ENCODE data around the gene OR11H6.

DNA sequence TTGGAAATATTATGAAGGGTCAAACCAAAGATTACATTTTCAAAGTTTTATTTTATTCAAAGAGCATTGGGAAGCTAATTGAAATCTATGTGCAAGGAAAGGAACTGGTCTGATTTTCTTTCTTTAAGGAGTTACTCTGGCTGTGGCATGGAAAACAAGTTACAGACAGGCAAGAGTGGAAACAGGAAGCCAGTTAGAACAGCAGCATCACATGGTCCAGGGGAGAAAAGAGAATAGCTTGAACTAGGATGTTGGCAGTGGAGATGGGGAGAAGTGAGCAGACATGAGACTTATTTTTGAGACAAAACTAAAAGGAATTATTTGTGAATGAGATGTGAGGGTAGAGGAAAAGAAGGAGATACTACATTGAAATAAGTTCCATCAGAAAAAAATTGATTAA, 29.4 kb upstream of the OR11H6 start:
- TF ChIP-seq, protein P1, sequence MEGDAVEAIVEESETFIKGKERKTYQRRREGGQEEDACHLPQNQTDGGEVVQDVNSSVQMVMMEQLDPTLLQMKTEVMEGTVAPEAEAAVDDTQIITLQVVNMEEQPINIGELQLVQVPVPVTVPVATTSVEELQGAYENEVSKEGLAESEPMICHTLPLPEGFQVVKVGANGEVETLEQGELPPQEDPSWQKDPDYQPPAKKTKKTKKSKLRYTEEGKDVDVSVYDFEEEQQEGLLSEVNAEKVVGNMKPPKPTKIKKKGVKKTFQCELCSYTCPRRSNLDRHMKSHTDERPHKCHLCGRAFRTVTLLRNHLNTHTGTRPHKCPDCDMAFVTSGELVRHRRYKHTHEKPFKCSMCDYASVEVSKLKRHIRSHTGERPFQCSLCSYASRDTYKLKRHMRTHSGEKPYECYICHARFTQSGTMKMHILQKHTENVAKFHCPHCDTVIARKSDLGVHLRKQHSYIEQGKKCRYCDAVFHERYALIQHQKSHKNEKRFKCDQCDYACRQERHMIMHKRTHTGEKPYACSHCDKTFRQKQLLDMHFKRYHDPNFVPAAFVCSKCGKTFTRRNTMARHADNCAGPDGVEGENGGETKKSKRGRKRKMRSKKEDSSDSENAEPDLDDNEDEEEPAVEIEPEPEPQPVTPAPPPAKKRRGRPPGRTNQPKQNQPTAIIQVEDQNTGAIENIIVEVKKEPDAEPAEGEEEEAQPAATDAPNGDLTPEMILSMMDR (IDR thresholded peaks at IDR 0.05): no peak
- TF ChIP-seq EZH2 (IDR thresholded peaks at IDR 0.05; ENCODE audit: borderline replicate concordance, insufficient read depth, low read depth, low read length, poor library complexity, severe bottlenecking): no peak
